HL-60/S4 treated with phorbol 12-myristate 13-acetate at 8.2 ng/mL for 4 days and 3 days (cell line): ENCODE results near the gene CHIC1.

Experiments used
- in situ Hi-C: fragments of 300-500 bp; cut with MboI; formaldehyde crosslinking; loops from 2 replicates; pipeline ENCODE4 v1.15.0; 2022; ENCODE audit warnings: low sequenced_read_pairs

CHIC1 gene

GRCh38 chrX:73728602-73729001 lies 165.6 kb downstream of the CHIC1 start:
- in situ Hi-C loops: no loop called here
